Activated naive CD8-positive, alpha-beta T cell treated with anti-CD3 and anti-CD28 coated beads, Interleukin-2, amount 50 U/mL, for 24 hours (primary cell): ENCODE results near the gene KDSR.
A peak's percentile ranks its signal among the peaks of the same experiment; 100 is the strongest.

Experiments used
- ATAC-seq: fragments of 150-1000 bp; cut with Tn5 transposase; one replicate; pipeline ENCODE4 v1.10.0; 2021
- DNase-seq: peaks from one replicate; pipeline ENCODE4 v3.0.0; 2021
- H3K27ac Mint-ChIP-seq: one replicate; pipeline ENCODE4 v1.8.0; 2021; ENCODE audit warnings: mild to moderate bottlenecking, mixed read lengths
- H3K27me3 Mint-ChIP-seq: one replicate; pipeline ENCODE4 v1.8.0; 2021; ENCODE audit warnings: mixed read lengths
- H3K36me3 Mint-ChIP-seq: one replicate; pipeline ENCODE4 v1.8.0; 2021; ENCODE audit warnings: low read depth, mixed read lengths
- H3K4me1 Mint-ChIP-seq: one replicate; pipeline ENCODE4 v1.8.0; 2021; ENCODE audit warnings: mixed read lengths
- H3K4me3 Mint-ChIP-seq: one replicate; pipeline ENCODE4 v1.8.0; 2021; ENCODE audit warnings: mild to moderate bottlenecking, moderate library complexity, mixed read lengths
- H3K9me3 Mint-ChIP-seq: one replicate; pipeline ENCODE4 v1.8.0; 2021; ENCODE audit warnings: mixed read lengths

The KDSR gene

DNA sequence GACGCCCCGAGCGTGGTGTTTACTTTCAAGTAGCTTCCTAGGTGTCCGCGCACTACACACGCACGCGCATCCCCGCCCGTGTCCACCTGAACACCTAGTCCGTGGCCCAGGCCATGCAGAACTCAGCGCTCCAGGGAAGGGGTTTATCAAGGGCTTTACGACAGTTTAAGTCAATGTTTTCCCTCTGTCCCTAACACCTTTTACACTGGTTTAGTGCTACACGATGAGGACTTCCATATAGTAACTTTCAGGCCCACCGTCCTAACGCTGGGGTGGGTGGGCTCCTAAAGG is 46.1 kb downstream of the KDSR start:
- peak overlapping the region; percentile 81 for H3K27ac Mint-ChIP-seq
- no peaks in the 10 kb centered on the region for H3K9me3 Mint-ChIP-seq
- DNase-seq (no peak), ATAC-seq (no peak)
- H3K4me3 Mint-ChIP-seq = peak overlapping the region; percentile 80
- H3K4me1 Mint-ChIP-seq = peaks cover 31% of the 10 kb centered on the region
- no peaks in the 10 kb centered on the region for H3K27me3 Mint-ChIP-seq
- peaks cover 24% of the 10 kb centered on the region for H3K36me3 Mint-ChIP-seq

DNA sequence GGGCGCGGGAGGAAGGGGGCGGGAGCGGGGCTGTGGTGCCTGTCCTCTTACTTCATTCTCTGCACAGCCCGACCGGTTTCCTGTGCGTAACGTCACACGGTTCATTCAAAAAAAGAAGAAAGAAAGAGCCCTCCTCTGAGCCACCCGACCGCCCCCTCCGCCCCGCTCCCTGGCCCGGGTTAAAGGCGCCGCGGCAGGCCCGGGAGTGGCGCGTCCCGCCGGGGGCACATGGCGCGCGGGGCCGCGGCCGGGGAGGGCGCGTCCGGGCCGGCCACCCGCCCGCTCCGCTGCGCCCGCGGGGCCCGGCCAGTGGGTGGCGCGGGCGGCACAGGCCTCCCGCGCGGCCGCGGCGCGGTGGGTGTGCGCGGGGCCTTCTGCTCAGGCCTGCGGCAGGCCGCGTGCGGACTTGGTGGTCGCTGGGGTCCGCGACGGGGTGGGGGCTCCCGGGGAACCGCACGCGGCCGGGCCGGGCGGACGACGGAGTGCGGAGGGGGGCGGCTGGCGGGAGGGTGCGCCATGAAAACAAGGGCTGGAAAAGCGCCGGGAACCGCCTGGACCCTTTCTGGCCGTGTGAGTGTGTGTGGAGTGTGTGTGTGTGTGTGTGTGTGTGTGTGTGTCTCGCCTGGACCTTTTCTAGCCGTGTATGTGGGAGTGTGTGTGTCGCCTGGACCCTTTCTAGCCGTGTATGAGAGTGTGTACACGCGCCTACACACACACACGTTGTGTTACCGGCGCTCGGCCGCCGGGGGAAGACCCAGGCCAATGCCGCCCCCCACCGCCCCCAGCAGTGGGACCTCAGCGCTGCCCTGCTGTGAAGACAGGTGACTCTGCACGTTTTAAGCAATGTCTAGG is 46.7 kb downstream of the KDSR start:
- peak overlapping the region; percentile 81 for H3K27ac Mint-ChIP-seq
- peak overlapping the region; percentile 99 for H3K4me3 Mint-ChIP-seq
- H3K4me1 Mint-ChIP-seq = peaks cover 37% of the 10 kb centered on the region
- DNase-seq (peak; percentile 81), ATAC-seq (peak; percentile 77)
- peaks cover 28% of the 10 kb centered on the region for H3K36me3 Mint-ChIP-seq
- H3K9me3 Mint-ChIP-seq = no peaks in the 10 kb centered on the region
- no peaks in the 10 kb centered on the region for H3K27me3 Mint-ChIP-seq

DNA sequence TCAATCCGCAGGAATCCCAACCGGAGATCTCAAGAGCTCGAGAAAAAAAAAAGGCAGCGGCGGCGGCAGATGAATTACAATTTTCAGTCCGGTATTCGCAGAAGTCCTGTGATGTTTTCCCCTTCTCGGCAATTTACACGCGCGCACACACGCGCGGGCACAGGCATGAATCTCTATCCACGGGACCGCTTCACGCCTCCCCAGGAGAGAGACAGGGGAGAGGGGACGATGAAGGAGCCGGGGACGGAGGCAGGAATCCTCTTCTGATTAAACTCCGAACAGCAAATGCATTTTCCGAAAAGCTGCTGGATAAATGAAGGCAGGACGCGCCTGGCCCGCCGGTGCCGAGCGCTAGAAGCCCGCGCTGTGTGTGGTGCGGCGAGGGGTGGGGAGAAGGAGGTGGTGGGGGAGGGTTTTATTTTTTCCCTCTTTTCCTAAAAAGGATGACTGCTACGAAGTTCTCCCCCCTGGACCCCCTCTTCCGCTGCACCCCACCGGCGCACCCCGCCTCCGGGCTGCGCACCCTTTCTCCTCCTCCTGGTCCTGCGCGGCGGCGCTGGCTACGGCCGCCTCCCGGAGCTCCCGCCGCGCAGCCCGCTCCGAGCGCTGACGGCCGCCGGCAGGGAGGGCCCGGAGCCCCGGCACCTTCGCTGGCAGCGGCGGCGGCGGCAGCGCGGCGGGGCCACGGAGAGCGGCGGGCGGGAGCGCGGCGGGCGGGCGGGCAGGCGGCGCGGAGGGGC is 47.5 kb downstream of the KDSR start, which contains the start of gene BCL2:
BCL2 (minus strand) TSS at position 387 of the 740 bp plus-strand sequence.
- ATAC-seq (peak; percentile 23), DNase-seq (no peak)
- Mint-ChIP-seq H3K4me1 (peaks cover 45% of the 10 kb centered on the region), H3K4me3 (peak within 1 kb of the TSS; percentile 99), H3K36me3 (peaks cover 35% of the 10 kb centered on the region), H3K9me3 (no peaks in the 10 kb centered on the region), H3K27ac (peak within 1 kb of the TSS; percentile 97), H3K27me3 (no peaks in the 10 kb centered on the region)

DNA sequence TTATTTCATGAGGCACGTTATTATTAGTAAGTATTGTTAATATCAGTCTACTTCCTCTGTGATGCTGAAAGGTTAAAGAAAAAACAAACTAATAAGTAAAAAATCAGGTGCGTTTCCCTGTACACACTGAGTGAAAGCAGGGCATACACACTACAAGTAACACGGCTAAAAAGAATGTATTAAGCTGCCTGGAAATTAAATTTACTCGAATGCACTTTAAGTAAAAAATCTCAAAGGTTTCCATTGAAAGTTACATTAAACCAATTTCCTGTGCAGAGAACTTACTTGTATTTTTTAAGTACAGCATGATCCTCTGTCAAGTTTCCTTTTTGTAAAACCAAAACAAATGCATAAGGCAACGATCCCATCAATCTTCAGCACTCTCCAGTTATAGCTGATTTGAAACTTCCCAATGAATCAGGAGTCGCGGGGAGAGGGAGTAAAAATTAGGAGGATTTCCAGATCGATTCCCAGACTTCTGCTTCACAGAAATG is 48.1 kb downstream of the KDSR start:
- peak overlapping the region; percentile 99 for H3K4me3 Mint-ChIP-seq
- peak overlapping the region; percentile 97 for H3K27ac Mint-ChIP-seq
- no peaks in the 10 kb centered on the region for H3K9me3 Mint-ChIP-seq
- peaks cover 40% of the 10 kb centered on the region for H3K36me3 Mint-ChIP-seq
- H3K4me1 Mint-ChIP-seq = peaks cover 51% of the 10 kb centered on the region
- H3K27me3 Mint-ChIP-seq = no peaks in the 10 kb centered on the region
- ATAC-seq (no peak), DNase-seq (no peak)

DNA sequence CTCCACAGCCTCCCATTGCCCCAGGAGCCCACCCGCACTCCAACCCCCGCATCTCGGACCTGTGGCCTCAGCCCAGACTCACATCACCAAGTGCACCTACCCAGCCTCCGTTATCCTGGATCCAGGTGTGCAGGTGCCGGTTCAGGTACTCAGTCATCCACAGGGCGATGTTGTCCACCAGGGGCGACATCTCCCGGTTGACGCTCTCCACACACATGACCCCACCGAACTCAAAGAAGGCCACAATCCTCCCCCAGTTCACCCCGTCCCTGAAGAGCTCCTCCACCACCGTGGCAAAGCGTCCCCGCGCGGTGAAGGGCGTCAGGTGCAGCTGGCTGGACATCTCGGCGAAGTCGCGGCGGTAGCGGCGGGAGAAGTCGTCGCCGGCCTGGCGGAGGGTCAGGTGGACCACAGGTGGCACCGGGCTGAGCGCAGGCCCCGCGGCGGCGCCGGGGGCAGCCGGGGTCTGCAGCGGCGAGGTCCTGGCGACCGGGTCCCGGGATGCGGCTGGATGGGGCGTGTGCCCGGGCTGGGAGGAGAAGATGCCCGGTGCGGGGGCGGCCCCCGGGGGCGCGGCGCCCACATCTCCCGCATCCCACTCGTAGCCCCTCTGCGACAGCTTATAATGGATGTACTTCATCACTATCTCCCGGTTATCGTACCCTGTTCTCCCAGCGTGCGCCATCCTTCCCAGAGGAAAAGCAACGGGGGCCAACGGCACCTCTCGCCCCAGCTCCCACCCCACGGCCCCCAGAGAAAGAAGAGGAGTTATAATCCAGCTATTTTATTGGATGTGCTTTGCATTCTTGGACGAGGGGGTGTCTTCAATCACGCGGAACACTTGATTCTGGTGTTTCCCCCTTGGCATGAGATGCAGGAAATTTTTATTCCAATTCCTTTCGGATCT is 48.8 kb downstream of the KDSR start:
- peak overlapping the region; percentile 97 for H3K27ac Mint-ChIP-seq
- H3K27me3 Mint-ChIP-seq = no peaks in the 10 kb centered on the region
- H3K36me3 Mint-ChIP-seq = peaks cover 43% of the 10 kb centered on the region
- DNase-seq = peak; percentile 86
- H3K4me3 Mint-ChIP-seq = peak overlapping the region; percentile 99
- ATAC-seq = peak; percentile 73
- H3K9me3 Mint-ChIP-seq = no peaks in the 10 kb centered on the region
- H3K4me1 Mint-ChIP-seq = peaks cover 58% of the 10 kb centered on the region

DNA sequence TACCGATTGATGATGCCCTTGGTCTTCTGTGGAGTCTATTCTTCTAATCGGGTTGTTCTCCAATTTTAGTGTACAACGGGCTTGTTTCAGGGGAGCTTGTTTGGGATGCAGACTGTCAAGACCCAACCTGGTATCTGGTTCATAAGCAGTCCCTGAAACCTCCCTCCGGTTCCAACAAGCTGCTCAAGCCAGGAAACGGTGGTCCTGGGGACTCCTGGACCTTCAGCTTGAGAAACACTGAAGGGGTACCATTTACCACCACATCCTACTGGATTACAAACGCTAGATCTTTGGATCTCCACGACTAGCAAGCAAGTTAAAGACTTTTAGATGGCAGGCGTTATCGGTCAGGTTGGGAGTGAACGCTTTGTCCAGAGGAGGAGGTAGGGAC is 49.5 kb downstream of the KDSR start:
- no peak for ATAC-seq
- Mint-ChIP-seq H3K4me3 (peak overlapping the region; percentile 99), H3K4me1 (peaks cover 58% of the 10 kb centered on the region), H3K36me3 (peaks cover 46% of the 10 kb centered on the region), H3K9me3 (no peaks in the 10 kb centered on the region), H3K27ac (peak overlapping the region; percentile 80), H3K27me3 (no peaks in the 10 kb centered on the region)
- no peak for DNase-seq

DNA sequence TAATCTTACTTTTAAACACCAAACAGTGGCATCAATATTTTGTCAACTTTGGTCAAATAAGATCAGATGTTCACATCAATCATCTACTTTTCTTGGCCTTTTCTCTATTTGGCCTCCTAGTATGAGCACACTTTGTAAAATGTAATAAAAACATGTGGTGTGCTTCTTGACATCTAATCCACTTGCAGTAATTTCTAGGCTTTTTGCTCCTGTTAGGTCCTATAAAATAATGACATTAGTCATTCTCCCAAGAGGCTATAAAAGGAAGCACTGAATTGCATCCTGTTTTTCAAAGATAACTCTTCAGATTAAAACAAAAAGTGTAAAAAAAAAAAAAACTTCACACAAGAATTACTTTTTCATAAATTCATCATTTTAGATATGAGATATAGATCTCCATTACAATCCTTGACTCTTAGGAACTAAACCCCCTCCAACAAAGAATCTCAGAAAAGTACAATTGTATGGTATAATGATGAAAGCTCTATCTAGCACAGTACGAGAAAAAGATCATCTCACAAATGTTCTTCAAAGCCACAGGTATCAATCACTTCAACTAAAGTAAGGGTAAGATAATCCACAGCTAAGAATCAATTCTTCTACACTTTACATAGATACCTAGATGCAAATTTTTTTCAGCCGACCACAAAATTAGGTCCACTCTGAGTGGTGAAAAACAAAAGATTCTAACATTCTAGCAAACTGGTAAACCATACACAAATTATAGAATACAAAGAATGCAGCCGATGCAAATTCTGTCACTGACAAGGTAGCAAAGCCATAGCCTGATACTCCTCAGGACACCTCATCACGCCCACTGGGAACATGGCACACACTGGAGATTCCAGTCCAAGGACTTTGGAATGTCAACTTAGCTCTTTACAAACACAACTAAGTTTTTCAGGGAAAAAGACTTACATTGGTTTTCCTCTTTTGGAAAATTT is 50.1 kb downstream of the KDSR start:
- Mint-ChIP-seq H3K9me3 (no peaks in the 10 kb centered on the region), H3K36me3 (peaks cover 46% of the 10 kb centered on the region), H3K27me3 (no peaks in the 10 kb centered on the region), H3K4me1 (peaks cover 60% of the 10 kb centered on the region), H3K4me3 (peak overlapping the region; percentile 99), H3K27ac (peak overlapping the region; percentile 80)
- ATAC-seq = no peak
- no peak for DNase-seq

DNA sequence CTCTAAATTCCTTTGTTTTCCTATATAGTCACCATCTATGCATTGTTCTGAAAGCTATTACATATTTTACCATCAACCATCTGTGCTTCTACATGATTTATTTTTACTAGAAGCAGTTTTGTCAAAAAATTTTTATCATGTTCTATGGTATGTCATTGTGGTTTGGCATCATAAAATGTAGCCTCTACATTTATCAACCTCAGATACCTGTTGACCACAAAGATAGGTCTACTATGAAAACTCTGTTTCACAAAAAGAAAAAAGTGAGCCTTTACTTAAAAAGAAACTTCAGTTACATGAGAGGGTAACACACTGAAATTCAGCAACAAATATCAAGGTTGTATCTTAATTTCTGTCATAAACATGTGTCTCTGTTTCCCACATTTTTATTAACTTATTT is 51.1 kb downstream of the KDSR start:
- peaks cover 52% of the 10 kb centered on the region for H3K36me3 Mint-ChIP-seq
- H3K27ac Mint-ChIP-seq = peak overlapping the region; percentile 80
- H3K9me3 Mint-ChIP-seq = no peaks in the 10 kb centered on the region
- H3K4me3 Mint-ChIP-seq = peak overlapping the region; percentile 99
- peaks cover 63% of the 10 kb centered on the region for H3K4me1 Mint-ChIP-seq
- H3K27me3 Mint-ChIP-seq = no peaks in the 10 kb centered on the region
- DNase-seq (no peak), ATAC-seq (no peak)

DNA sequence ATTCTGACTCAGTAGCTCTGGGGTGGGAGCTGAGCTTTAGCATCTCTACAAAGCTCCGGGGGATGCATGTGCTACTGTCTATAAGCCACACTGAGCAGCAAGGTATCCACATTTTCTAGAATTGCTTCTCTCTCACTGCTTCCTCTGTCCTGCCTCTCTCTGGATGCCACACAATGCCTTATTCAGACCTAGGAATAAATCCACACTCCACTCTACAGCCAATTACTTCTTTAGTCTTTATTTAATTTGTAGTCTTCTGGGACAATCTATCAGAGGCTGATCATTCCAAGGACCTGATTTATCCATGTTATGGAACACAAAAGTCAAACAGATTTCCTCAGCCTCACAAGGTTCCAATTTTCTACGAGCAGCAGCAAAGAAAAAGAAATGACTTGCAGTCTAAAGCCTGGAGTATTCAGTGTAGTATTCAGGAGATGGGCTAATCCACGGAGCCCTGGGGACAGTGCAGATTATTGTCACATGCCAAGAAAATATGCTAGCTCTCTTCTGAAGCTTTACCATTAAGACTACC is 51.8 kb downstream of the KDSR start:
- peaks cover 69% of the 10 kb centered on the region for H3K4me1 Mint-ChIP-seq
- H3K36me3 Mint-ChIP-seq = peaks cover 55% of the 10 kb centered on the region
- H3K27me3 Mint-ChIP-seq = no peaks in the 10 kb centered on the region
- ATAC-seq (peak; percentile 33), DNase-seq (no peak)
- H3K9me3 Mint-ChIP-seq = no peaks in the 10 kb centered on the region
- peak overlapping the region; percentile 99 for H3K4me3 Mint-ChIP-seq
- H3K27ac Mint-ChIP-seq = peak overlapping the region; percentile 80

DNA sequence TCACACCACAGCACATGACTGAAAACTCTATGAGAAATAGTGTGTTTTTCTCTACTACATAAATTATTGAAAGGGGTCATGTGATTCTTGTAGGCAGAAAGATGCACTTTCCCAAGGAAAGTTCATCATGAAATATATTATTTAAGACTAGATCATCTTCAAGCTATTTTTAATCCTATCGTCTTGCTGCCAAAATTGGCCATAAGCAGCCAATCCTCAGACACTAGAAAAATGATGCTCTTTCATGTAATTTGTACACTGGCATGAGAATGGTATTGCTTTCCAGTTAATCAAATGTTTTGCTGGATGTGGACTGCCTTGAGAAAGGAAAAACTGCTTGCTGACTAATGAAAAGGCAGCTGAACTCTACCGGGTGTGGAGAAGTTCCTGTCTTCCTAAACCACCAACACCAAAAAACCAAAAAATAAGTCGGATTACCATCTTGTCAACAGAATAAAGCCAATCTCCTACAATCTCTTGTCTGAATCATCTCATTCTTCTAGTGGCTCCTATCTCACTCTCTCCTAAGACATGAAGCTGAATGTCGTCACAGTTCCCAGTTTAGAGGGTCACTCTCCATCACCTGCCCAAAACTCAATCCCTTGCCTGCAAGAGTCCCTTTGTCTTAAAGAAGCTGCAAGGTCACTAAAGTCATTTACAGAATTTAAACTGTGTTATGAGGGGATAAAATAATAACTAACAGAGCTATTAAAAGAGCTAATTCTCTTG is 52.8 kb downstream of the KDSR start:
- Mint-ChIP-seq H3K27me3 (no peaks in the 10 kb centered on the region), H3K4me3 (peak overlapping the region; percentile 99), H3K9me3 (no peaks in the 10 kb centered on the region), H3K4me1 (peaks cover 75% of the 10 kb centered on the region), H3K36me3 (peaks cover 60% of the 10 kb centered on the region), H3K27ac (peak overlapping the region; percentile 80)
- DNase-seq (no peak), ATAC-seq (no peak)

DNA sequence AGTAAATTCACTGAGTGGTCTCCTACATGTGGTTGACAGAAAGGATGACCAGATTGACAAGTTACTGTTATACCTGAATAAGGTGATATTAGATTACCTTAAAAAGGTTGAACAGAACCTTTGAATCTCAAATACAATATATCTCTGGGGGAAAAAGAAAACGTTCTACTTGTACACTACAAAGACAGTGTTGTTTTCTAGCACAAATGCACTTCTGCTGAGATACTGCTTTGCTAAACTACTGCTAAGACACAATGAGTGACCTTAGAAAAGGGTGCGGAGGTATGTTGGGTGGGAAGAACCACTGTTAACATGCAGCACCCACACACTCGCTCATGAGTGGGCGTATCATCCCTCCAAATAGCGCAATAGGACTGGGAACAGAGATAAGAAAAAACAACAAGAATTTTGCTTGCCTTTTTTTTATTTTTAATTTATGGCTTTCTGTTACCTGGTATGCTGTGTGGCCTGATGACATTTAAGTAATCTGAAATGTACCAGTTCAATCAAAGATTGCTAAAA is 53.5 kb downstream of the KDSR start:
- H3K9me3 Mint-ChIP-seq = no peaks in the 10 kb centered on the region
- ATAC-seq (no peak), DNase-seq (no peak)
- peaks cover 82% of the 10 kb centered on the region for H3K4me1 Mint-ChIP-seq
- H3K27ac Mint-ChIP-seq = peak overlapping the region; percentile 80
- H3K36me3 Mint-ChIP-seq = peaks cover 56% of the 10 kb centered on the region
- H3K27me3 Mint-ChIP-seq = no peaks in the 10 kb centered on the region
- peak overlapping the region; percentile 99 for H3K4me3 Mint-ChIP-seq

DNA sequence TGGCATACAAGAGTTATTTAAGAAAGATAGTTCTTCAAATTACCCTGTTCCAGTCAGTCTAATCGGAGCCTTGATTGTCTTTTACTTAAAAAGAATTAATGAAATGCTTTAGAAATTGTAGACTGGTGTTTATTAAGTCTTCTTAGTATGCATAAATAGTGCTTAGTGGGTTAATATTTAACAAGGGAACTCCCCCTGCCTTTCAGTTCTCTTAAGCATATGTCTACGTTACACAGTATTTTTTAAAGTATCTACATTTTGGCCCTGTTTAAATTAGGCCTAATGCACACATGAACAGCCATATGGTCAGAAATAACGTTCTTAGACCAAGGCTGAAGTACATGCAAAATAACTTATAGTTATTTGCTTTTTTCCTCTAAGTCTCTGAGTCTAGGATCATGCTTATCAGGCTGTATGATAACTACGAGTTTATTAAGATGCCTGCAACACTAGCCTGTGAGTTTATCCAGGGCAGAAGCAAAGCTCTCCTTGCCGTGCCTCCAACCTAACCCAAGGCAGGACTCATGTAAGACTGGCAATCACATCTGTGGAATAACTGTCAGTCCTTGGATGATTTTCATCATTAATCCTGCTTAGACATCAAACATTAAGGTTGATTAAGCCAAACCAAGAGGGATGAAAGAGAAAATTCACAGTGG is 54.1 kb downstream of the KDSR start:
- H3K36me3 Mint-ChIP-seq = peaks cover 53% of the 10 kb centered on the region
- ATAC-seq = no peak
- H3K27me3 Mint-ChIP-seq = no peaks in the 10 kb centered on the region
- H3K4me1 Mint-ChIP-seq = peaks cover 85% of the 10 kb centered on the region
- H3K27ac Mint-ChIP-seq = peak overlapping the region; percentile 80
- H3K9me3 Mint-ChIP-seq = no peaks in the 10 kb centered on the region
- no peak for DNase-seq
- H3K4me3 Mint-ChIP-seq = peak overlapping the region; percentile 99
